ENCODE measurements around the gene BCL2L15. TPM values are rescaled to one million over a fixed set of nuclear protein-coding genes. Genes with fewer than 3 reads are reported as not detected.

The BCL2L15 gene
- polyA plus RNA-seq, 1 experiment = 0.02 TPM

DNA sequence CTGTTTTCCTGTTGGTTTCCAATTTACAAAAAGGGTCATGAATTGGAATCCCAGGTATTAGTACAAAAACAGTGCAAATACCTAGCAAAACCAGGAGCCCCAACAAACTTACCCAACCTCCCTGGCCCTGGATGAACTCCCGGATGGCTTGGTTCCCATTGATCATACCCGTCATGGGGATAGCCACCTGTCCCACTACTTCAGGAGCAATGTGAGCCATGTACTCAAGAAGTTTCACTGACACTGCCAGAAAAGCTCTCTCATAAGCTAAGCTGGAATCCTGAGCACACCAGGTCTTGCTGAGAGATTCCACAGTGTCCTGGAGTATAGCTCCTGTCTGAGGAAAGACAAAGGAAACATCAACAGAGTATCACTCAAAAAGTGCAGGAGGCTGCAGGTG is 5.7 kb downstream of the BCL2L15 start:
- CTCF ChIA-PET = interaction anchor here (0.7 kb wide), 1 partner anchor 12 kb away, joined by 3 read pairs; no protein-coding TSS in a partner anchor
- DNase-seq (ENCODE audit: low read depth) = no peak
- Histone ChIP-seq H3K36me3 (ENCODE audit: control insufficient read depth, insufficient read depth, low read length) (no peaks in the 10 kb centered on the region), H3K27me3 (ENCODE audit: control insufficient read depth, insufficient read depth, low read length) (no peaks in the 10 kb centered on the region), H3K4me3 (ENCODE audit: low read depth, low read length) (no peak overlapping the region)
- TF ChIP-seq, protein P1, sequence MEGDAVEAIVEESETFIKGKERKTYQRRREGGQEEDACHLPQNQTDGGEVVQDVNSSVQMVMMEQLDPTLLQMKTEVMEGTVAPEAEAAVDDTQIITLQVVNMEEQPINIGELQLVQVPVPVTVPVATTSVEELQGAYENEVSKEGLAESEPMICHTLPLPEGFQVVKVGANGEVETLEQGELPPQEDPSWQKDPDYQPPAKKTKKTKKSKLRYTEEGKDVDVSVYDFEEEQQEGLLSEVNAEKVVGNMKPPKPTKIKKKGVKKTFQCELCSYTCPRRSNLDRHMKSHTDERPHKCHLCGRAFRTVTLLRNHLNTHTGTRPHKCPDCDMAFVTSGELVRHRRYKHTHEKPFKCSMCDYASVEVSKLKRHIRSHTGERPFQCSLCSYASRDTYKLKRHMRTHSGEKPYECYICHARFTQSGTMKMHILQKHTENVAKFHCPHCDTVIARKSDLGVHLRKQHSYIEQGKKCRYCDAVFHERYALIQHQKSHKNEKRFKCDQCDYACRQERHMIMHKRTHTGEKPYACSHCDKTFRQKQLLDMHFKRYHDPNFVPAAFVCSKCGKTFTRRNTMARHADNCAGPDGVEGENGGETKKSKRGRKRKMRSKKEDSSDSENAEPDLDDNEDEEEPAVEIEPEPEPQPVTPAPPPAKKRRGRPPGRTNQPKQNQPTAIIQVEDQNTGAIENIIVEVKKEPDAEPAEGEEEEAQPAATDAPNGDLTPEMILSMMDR (IDR thresholded peaks at IDR 0.05; ENCODE audit: insufficient read depth, low read depth, low read length) = no peak
- POLR2A ChIA-PET = no interaction called here

DNA sequence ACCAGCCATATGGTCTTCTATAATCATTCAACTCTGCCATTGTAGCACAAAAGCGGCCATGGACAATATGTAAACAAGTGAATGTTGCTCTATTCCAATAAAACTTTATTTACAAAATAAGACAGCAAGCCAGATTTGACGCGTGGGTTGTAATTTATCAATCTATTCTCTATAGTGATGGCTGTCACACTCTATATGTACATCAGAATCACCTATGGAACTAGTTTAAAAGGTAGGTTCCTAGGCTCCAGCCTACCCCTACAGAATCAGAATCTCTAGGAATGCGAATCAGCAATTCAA is 7.7 kb downstream of the BCL2L15 start:
- ChIA-PET CTCF (interaction anchor here (1.2 kb wide), 1 partner anchor 17 kb away, joined by 3 read pairs; no protein-coding TSS in a partner anchor), POLR2A (no interaction called here)
- TF ChIP-seq, protein P1 (IDR thresholded peaks at IDR 0.05; ENCODE audit: insufficient read depth, low read depth, low read length) = no peak
- Histone ChIP-seq H3K36me3 (ENCODE audit: control insufficient read depth, insufficient read depth, low read length) (no peaks in the 10 kb centered on the region), H3K4me3 (ENCODE audit: low read depth, low read length) (no peak overlapping the region), H3K27me3 (ENCODE audit: control insufficient read depth, insufficient read depth, low read length) (no peaks in the 10 kb centered on the region)
- no peak for DNase-seq (ENCODE audit: low read depth)

DNA sequence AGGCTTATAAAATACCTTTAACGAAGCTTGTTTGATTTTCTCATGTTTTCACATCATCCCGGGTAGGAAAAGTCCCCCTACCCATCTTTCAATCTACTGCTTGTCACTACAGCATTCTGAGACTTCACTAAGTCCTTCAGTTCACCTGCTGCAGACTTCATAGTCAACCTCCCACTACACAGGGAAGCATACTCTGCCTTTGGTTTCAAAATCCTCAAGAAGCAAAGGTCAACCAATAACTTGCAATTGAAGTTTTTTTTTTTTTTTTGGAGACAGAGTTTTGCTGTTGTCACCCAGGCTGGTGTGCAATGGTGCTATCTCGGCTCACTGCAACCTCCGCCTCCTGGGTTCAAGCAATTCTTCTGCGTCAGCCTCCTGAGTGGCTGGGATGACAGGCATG is 11.2 kb downstream of the BCL2L15 start:
- POLR2A ChIA-PET = no interaction called here
- Histone ChIP-seq H3K27me3 (ENCODE audit: control insufficient read depth, insufficient read depth, low read length) (no peaks in the 10 kb centered on the region), H3K4me3 (ENCODE audit: low read depth, low read length) (no peak overlapping the region), H3K36me3 (ENCODE audit: control insufficient read depth, insufficient read depth, low read length) (no peaks in the 10 kb centered on the region)
- TF ChIP-seq, protein P1 (IDR thresholded peaks at IDR 0.05; ENCODE audit: insufficient read depth, low read depth, low read length) = no peak
- no peak for DNase-seq (ENCODE audit: low read depth)
- CTCF ChIA-PET = interaction anchor here (1.2 kb wide), 1 partner anchor 26 kb away, joined by 4 read pairs; no protein-coding TSS in a partner anchor

DNA sequence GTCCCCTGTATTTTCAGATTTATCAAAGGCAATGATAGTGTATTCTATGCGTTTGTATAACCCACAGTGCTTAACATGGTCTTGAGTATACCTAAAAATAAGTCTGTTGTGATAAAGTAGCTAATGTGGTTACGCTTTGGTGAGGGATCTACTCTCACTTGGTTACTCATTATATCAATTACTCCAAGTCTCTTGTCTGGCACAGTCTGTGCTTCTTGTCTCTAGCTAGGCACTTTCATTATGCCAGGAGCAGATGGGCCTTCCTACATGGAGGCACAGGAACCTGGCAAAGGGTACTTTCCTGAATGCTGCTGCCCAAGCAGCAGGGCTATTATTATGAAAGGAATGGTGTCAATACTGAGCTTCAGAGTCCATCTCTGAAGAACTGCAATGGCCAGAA is 11.7 kb downstream of the BCL2L15 start:
- H3K36me3 ChIP-seq (ENCODE audit: control insufficient read depth, insufficient read depth, low read length) = no peaks in the 10 kb centered on the region
- no peaks in the 10 kb centered on the region for H3K27me3 ChIP-seq (ENCODE audit: control insufficient read depth, insufficient read depth, low read length)
- CTCF ChIA-PET = interaction anchor here (1.2 kb wide), 1 partner anchor 27 kb away, joined by 4 read pairs; no protein-coding TSS in a partner anchor
- DNase-seq (ENCODE audit: low read depth) = no peak
- POLR2A ChIA-PET = no interaction called here
- TF ChIP-seq, protein P1 (IDR thresholded peaks at IDR 0.05; ENCODE audit: insufficient read depth, low read depth, low read length) = no peak
- H3K4me3 ChIP-seq (ENCODE audit: low read depth, low read length) = no peak overlapping the region

DNA sequence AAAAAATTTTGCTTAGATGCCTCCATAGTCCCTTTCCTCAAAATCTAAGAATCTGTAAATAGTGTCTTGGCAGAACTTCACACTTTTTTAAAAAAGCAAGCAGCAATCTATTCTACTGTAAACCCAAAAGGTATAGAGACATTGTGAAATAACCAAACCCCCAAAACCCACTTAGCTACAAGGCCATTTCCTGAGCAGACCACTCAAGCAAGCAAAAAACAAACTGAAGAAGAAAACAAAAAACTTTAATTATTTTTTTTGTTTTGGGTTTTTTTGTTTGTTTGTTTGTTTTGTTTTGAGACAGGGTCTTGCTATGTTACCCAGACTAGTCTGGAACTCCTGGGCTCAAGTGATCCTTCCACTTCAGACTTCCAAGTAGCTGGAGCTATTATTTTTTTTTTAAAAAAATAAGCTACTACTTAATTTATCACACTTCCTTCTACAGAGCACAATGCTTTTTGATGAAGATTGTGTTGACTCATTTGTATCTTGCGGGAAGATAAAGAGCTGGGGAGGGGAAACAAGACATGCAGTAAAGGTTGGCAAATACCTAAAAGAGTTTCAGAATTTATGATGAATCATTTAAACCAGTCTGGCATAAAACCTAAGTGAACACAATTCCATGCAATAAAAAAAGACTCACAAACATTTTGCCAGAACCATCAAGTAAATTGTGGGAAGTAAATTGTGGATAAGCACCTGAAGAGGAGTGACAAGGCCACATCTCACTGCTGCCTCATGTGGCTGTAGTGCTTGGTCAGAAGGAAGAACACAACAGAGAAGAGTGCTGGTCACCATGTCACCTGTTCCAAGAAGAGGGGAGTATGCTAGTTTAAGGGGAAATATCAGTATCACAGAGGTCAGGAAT is 13.1 kb downstream of the BCL2L15 start:
- no peaks in the 10 kb centered on the region for H3K27me3 ChIP-seq (ENCODE audit: control insufficient read depth, insufficient read depth, low read length)
- no peak for DNase-seq (ENCODE audit: low read depth)
- CTCF ChIA-PET = interaction anchor here (1.0 to 1.4 kb wide), 2 partner anchors 10 to 13 kb away, joined by 3 to 4 read pairs; partner anchors contain the start of gene BCL2L15
- no peak overlapping the region for H3K4me3 ChIP-seq (ENCODE audit: low read depth, low read length)
- POLR2A ChIA-PET = no interaction called here
- no peaks in the 10 kb centered on the region for H3K36me3 ChIP-seq (ENCODE audit: control insufficient read depth, insufficient read depth, low read length)
- TF ChIP-seq, protein P1 (IDR thresholded peaks at IDR 0.05; ENCODE audit: insufficient read depth, low read depth, low read length) = no peak

All from BJ (cell line).